ENCODE data around the gene IRAK2. TPM values are rescaled to one million over a fixed set of nuclear protein-coding genes. Genes with fewer than 3 reads are reported as not detected.
A peak's percentile ranks its signal among the peaks of the same experiment; 100 is the strongest.

The IRAK2 gene, protein sequence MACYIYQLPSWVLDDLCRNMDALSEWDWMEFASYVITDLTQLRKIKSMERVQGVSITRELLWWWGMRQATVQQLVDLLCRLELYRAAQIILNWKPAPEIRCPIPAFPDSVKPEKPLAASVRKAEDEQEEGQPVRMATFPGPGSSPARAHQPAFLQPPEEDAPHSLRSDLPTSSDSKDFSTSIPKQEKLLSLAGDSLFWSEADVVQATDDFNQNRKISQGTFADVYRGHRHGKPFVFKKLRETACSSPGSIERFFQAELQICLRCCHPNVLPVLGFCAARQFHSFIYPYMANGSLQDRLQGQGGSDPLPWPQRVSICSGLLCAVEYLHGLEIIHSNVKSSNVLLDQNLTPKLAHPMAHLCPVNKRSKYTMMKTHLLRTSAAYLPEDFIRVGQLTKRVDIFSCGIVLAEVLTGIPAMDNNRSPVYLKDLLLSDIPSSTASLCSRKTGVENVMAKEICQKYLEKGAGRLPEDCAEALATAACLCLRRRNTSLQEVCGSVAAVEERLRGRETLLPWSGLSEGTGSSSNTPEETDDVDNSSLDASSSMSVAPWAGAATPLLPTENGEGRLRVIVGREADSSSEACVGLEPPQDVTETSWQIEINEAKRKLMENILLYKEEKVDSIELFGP
- total RNA-seq (2014; rRNA removed) = 4.7 and 5.5 TPM in 2 replicates
- Bru-seq, nascent RNA = percentile 63 among the genes with signal in this experiment
- BruChase-seq, experiment 1, labeled RNA remaining after a 6-hour chase = percentile 72 among the genes with signal in this experiment
- BruChase-seq, experiment 2, labeled RNA remaining after a 2-hour chase = percentile 73 among the genes with signal in this experiment
- long read RNA-seq, transcript IRAK2-201 (13 exons, 3,483 nt) = major isoform, 10 of 19 reads
- long read RNA-seq, partial matches to known transcripts = 5 of 19 reads
- long read RNA-seq, other reads (novel, unspliced or antisense) = 4 of 19 reads

GRCh38 chr3:10164546-10165393, at the start of gene IRAK2:
TSS of gene IRAK2 (plus strand) at chr3:10164919. CDS start at chr3:10164955, 36 bp downstream.
- POLR2A ChIA-PET (ENCODE audit: unreplicated experiment) = interaction anchor here (0.7 to 0.9 kb wide), 2 partner anchors 27 to 34 kb away, joined by 3 to 7 read pairs; no protein-coding TSS in a partner anchor
- H2AFZ ChIP-seq (ENCODE audit: low read length) = peak within 1 kb of the TSS; percentile 93
- H3K27me3 ChIP-seq (ENCODE audit: low read length) = no peaks in the 10 kb centered on the region
- H3K4me1 ChIP-seq (ENCODE audit: insufficient read depth, low read length) = no peaks in the 10 kb centered on the region
- TF ChIP-seq, protein P1, sequence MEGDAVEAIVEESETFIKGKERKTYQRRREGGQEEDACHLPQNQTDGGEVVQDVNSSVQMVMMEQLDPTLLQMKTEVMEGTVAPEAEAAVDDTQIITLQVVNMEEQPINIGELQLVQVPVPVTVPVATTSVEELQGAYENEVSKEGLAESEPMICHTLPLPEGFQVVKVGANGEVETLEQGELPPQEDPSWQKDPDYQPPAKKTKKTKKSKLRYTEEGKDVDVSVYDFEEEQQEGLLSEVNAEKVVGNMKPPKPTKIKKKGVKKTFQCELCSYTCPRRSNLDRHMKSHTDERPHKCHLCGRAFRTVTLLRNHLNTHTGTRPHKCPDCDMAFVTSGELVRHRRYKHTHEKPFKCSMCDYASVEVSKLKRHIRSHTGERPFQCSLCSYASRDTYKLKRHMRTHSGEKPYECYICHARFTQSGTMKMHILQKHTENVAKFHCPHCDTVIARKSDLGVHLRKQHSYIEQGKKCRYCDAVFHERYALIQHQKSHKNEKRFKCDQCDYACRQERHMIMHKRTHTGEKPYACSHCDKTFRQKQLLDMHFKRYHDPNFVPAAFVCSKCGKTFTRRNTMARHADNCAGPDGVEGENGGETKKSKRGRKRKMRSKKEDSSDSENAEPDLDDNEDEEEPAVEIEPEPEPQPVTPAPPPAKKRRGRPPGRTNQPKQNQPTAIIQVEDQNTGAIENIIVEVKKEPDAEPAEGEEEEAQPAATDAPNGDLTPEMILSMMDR (conservative IDR thresholded peaks at IDR 0.05; ENCODE audit: low read depth, low read length) = peak; percentile 53
- no peak for TF ChIP-seq EZH2phosphoT487 (IDR thresholded peaks at IDR 0.05; ENCODE audit: borderline replicate concordance, low read length)
- CTCF ChIA-PET = interaction anchor here (0.7 to 1.1 kb wide), 3 partner anchors 27 to 59 kb away, joined by 4 to 9 read pairs (median 8); no protein-coding TSS in a partner anchor
- peak within 1 kb of the TSS; percentile 96 for H3K4me3 ChIP-seq (ENCODE audit: low read length)
- DNase-seq = peak; percentile 71
- peak within 1 kb of the TSS; percentile 95 for H3K9ac ChIP-seq (ENCODE audit: low read length)
- H3K9me2 ChIP-seq (replicated peaks; ENCODE audit: low read length) = no peaks in the 10 kb centered on the region
- ATAC-seq = peak; percentile 91
- peak within 1 kb of the TSS; percentile 33 for H3K27ac ChIP-seq (ENCODE audit: low read length)
- no peaks in the 10 kb centered on the region for H3F3A ChIP-seq (ENCODE audit: low read length, unreplicated experiment)
- H4K20me1 ChIP-seq (ENCODE audit: low read length) = no peaks in the 10 kb centered on the region
- H3K79me2 ChIP-seq (ENCODE audit: low read length) = peaks cover 18% of the 10 kb centered on the region
- intact Hi-C loops (cut with micrococcal nuclease) = loop anchor here (1.0 to 2.0 kb wide), 2 partner anchors 28 to 61 kb away; no protein-coding TSS in a partner anchor
- peaks cover 13% of the 10 kb centered on the region for H3K36me3 ChIP-seq (ENCODE audit: low read depth, low read length)
- no TSS peak for BruUV-seq (replicated peaks)
- H3K9me3 ChIP-seq (ENCODE audit: low read length) = peaks cover 5% of the 10 kb centered on the region
- peak within 1 kb of the TSS; percentile 91 for H3K4me2 ChIP-seq (ENCODE audit: low read length)

DNA sequence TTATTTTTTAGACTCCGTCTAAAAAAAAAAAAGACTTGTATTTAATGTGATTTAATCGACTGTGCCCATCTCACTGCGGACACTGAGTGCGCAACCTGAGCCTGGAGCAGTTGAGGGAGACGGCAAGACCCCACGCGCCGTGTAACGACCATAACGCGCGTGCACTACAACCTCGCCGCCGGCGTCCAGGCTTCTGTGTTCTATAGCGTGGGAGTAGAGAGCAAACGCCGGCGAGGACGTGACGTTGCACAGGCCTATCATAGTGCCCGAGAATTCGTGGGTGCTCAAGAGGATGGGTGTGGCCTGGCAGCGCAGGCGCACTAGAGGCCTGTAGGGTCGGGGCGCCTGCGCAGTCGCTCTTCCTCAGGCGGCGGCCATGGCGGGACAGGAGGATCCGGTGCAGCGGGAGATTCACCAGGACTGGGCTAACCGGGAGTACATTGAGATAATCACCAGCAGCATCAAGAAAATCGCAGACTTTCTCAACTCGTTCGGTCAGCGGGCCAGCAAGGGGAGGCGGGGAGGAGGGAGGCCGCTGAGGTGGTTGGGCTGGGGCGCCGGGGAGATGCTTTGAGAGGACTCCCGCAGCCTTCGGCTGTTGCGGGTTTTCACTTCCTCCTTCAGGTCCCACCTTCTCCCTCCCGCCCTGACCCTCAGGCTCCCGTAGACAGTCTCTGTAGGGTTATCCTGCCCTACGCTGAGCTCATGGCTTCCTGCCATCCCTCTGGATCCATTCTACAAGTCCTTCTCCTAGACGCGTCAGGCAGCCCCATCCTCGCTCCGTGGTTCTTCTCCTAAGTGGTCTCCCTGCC, 49.2 kb upstream of the IRAK2 start, which contains the start of gene BRK1:
Gene BRK1, plus strand, starts transcription at position 350 of the 812 bp plus-strand sequence. Its CDS starts 27 bp downstream, at position 377.
- intact Hi-C loops (cut with micrococcal nuclease) = loop anchor here (1.0 to 10.0 kb wide), 2 partner anchors 133 to 141 kb away; partner anchors contain the start of gene TATDN2
- H3K79me2 ChIP-seq (ENCODE audit: low read length) = peaks cover 51% of the 10 kb centered on the region
- H2AFZ ChIP-seq (ENCODE audit: low read length) = peak within 1 kb of the TSS; percentile 74
- ATAC-seq (peak; percentile 97), DNase-seq (peak; percentile 98)
- H4K20me1 ChIP-seq (ENCODE audit: low read length) = peaks cover 11% of the 10 kb centered on the region; the same call in 1 of the 2 replicates
- no peaks in the 10 kb centered on the region for H3F3A ChIP-seq (ENCODE audit: low read length, unreplicated experiment)
- peaks cover 19% of the 10 kb centered on the region for H3K4me1 ChIP-seq (ENCODE audit: insufficient read depth, low read length)
- H3K27ac ChIP-seq (ENCODE audit: low read length) = peak within 1 kb of the TSS; percentile 34
- H3K9ac ChIP-seq (ENCODE audit: low read length) = peak within 1 kb of the TSS; percentile 85
- H3K36me3 ChIP-seq (ENCODE audit: low read depth, low read length) = peaks cover 3% of the 10 kb centered on the region; the same call in 1 of the 2 replicates
- ChIA-PET POLR2A (ENCODE audit: unreplicated experiment) (interaction anchor here (0.6 to 0.7 kb wide), 5 partner anchors 19 to 665 kb away, joined by 4 to 23 read pairs (median 5); no protein-coding TSS in a partner anchor), CTCF (interaction anchor here (0.6 kb wide), 4 partner anchors 14 to 718 kb away, joined by 3 to 8 read pairs (median 5); no protein-coding TSS in a partner anchor)
- peak within 1 kb of the TSS; percentile 94 for H3K4me3 ChIP-seq (ENCODE audit: low read length)
- no peaks in the 10 kb centered on the region for H3K9me2 ChIP-seq (replicated peaks; ENCODE audit: low read length)
- no TSS peak for BruUV-seq (replicated peaks)
- no peaks in the 10 kb centered on the region for H3K27me3 ChIP-seq (ENCODE audit: low read length)
- no peaks in the 10 kb centered on the region for H3K9me3 ChIP-seq (ENCODE audit: low read length)
- peak within 1 kb of the TSS; percentile 91 for H3K4me2 ChIP-seq (ENCODE audit: low read length)
- TF ChIP-seq, protein P1 (conservative IDR thresholded peaks at IDR 0.05; ENCODE audit: low read depth, low read length) = no peak
- no peak for TF ChIP-seq EZH2phosphoT487 (IDR thresholded peaks at IDR 0.05; ENCODE audit: borderline replicate concordance, low read length)
- TF ChIP-seq EZH2 (IDR thresholded peaks at IDR 0.05; ENCODE audit: low read length, unreplicated experiment) = no peak
